ENCODE data around the gene DNAJC18. TPM values are rescaled to one million over a fixed set of nuclear protein-coding genes. Genes with fewer than 3 reads are reported as not detected.

The DNAJC18 gene
- total and polyA plus RNA-seq, 2 of the 4 experiments (the other 2 are of a cell fraction) = 8.5 to 11.1 TPM

GRCh38 chr5:139431706-139432105, 7.6 kb downstream of the DNAJC18 start:
- Histone ChIP-seq H3K36me3 (ENCODE audit: control insufficient read depth, insufficient read depth, low read length) (peaks cover 10% of the 10 kb centered on the region), H2BK120ac (ENCODE audit: low read depth, low read length) (no peak overlapping the region), H3K4me2 (ENCODE audit: low read depth, low read length) (no peak overlapping the region), H4K91ac (ENCODE audit: insufficient read depth, low read depth, low read length) (no peak overlapping the region), H3K23ac (ENCODE audit: low read depth, low read length) (no peak overlapping the region), H2AFZ (replicated peaks; ENCODE audit: low read length, poor library complexity) (no peak overlapping the region), H3K9me1 (ENCODE audit: insufficient read depth, low read length) (0 out of 2 replicates have a peak, but pooled peaks cover 1% of the 10 kb centered on the region), H3K56ac (ENCODE audit: extremely low read depth, insufficient read depth, low read length) (no peak overlapping the region), H2BK20ac (ENCODE audit: low read depth, low read length) (no peak overlapping the region), H3K4me3 (ENCODE audit: insufficient read depth, low read depth, low read length) (no peak overlapping the region), H3K14ac (replicated peaks; ENCODE audit: low read depth, low read length) (no peak overlapping the region), H3K79me1 (ENCODE audit: low read depth in 1 of 2, low read length in 2 of 2) (no peaks in the 10 kb centered on the region; a peak in 1 of 4 replicates), H2AK5ac (ENCODE audit: low read depth, low read length) (no peak overlapping the region), H3K18ac (ENCODE audit: low read depth, low read length) (no peak overlapping the region), H3K27me3 (ENCODE audit: control insufficient read depth, insufficient read depth, low read length) (no peaks in the 10 kb centered on the region), H2AK9ac (replicated peaks; ENCODE audit: low read depth, low read length, poor library complexity) (no peak overlapping the region), H3K4me1 (ENCODE audit: control insufficient read depth, insufficient read depth, low read length) (no peaks in the 10 kb centered on the region), H4K20me1 (ENCODE audit: insufficient read depth, low read length) (no peaks in the 10 kb centered on the region), H3K9me3 (ENCODE audit: control insufficient read depth, insufficient read depth, low read length) (no peaks in the 10 kb centered on the region), H4K8ac (ENCODE audit: low read depth in 2 of 2, low read length in 2 of 2) (no peak overlapping the region), H3K4ac (ENCODE audit: low read depth, low read length) (no peak overlapping the region), H4K5ac (ENCODE audit: low read depth, low read length) (no peak overlapping the region), H2BK5ac (ENCODE audit: low read depth, low read length, poor library complexity, severe bottlenecking) (no peak overlapping the region), H3K9ac (ENCODE audit: low read depth, low read length) (no peak overlapping the region), H3K27ac (ENCODE audit: insufficient read depth, low read length) (no peak overlapping the region), H2BK15ac (ENCODE audit: low read depth, low read length) (no peak overlapping the region)
- peak; percentile 28 for DNase-seq
- no CpG with 5 or more reads among the region's 1 CpG for WGBS, 2 experiments (ENCODE audit: extremely low coverage in 2 of 2, insufficient read length in 1 of 2)
- dilution Hi-C loops (cut with HindIII; ENCODE audit: low sequenced_read_pairs, unreplicated experiment) = no loop called here
- BruUV-seq (replicated peaks) = no TSS peak
- TF ChIP-seq MAZ (IDR thresholded peaks at IDR 0.05; ENCODE audit: borderline replicate concordance, low read depth, low read length) = no peak
- TF ChIP-seq RCOR1 (IDR thresholded peaks at IDR 0.05; ENCODE audit: insufficient replicate concordance, low read length) = no peak
- TF ChIP-seq CHD1 (IDR thresholded peaks at IDR 0.05; ENCODE audit: low read depth, low read length) = no peak
- TF ChIP-seq CEBPB (IDR thresholded peaks at IDR 0.05; ENCODE audit: low read depth, low read length) = no peak
- no peak for TF ChIP-seq CTCF (conservative IDR thresholded peaks at IDR 0.05; ENCODE audit: low read depth, low read length)
- TF ChIP-seq NFE2L2 (IDR thresholded peaks at IDR 0.05; ENCODE audit: low read depth, low read length) = no peak
- no peak for TF ChIP-seq FOS (IDR thresholded peaks at IDR 0.05; ENCODE audit: low read depth, low read length)
- TF ChIP-seq MAFK (IDR thresholded peaks at IDR 0.05; ENCODE audit: low read depth, low read length) = no peak
- no peak for TF ChIP-seq RAD21 (IDR thresholded peaks at IDR 0.05; ENCODE audit: low read length)
- no peak for TF ChIP-seq POLR2A (IDR thresholded peaks at IDR 0.05; ENCODE audit: low read depth, low read length)
- TF ChIP-seq, protein P1, sequence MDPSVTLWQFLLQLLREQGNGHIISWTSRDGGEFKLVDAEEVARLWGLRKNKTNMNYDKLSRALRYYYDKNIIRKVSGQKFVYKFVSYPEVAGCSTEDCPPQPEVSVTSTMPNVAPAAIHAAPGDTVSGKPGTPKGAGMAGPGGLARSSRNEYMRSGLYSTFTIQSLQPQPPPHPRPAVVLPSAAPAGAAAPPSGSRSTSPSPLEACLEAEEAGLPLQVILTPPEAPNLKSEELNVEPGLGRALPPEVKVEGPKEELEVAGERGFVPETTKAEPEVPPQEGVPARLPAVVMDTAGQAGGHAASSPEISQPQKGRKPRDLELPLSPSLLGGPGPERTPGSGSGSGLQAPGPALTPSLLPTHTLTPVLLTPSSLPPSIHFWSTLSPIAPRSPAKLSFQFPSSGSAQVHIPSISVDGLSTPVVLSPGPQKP (IDR thresholded peaks at IDR 0.05; ENCODE audit: borderline replicate concordance, low read depth, low read length) = no peak
- TF ChIP-seq MXI1 (IDR thresholded peaks at IDR 0.05; ENCODE audit: borderline replicate concordance, low read depth, low read length) = no peak
- TF ChIP-seq SMC3 (IDR thresholded peaks at IDR 0.05; ENCODE audit: low read depth, low read length) = no peak
- TF ChIP-seq BHLHE40 (IDR thresholded peaks at IDR 0.05; ENCODE audit: low read depth, low read length) = no peak
- TF ChIP-seq, protein P2, sequence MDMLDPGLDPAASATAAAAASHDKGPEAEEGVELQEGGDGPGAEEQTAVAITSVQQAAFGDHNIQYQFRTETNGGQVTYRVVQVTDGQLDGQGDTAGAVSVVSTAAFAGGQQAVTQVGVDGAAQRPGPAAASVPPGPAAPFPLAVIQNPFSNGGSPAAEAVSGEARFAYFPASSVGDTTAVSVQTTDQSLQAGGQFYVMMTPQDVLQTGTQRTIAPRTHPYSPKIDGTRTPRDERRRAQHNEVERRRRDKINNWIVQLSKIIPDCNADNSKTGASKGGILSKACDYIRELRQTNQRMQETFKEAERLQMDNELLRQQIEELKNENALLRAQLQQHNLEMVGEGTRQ (IDR thresholded peaks at IDR 0.05; ENCODE audit: low read depth, low read length) = no peak
- no peak for TF ChIP-seq RFX5 (IDR thresholded peaks at IDR 0.05; ENCODE audit: low read depth, low read length)
- intact Hi-C loops (cut with micrococcal nuclease) = no loop called here
- POLR2A ChIA-PET (ENCODE audit: unreplicated experiment) = no interaction called here
- no peak for ATAC-seq (ENCODE audit: low read depth)
- in situ Hi-C loops (cut with MboI; ENCODE audit: low sequenced_read_pairs) = no loop called here
- CTCF ChIA-PET = no interaction called here
